Transverse colon (tissue), 4 donors: ENCODE measurements around the gene RUNX3. TPM values are rescaled to one million over a fixed set of nuclear protein-coding genes. Genes with fewer than 3 reads are reported as not detected.

Experiments
- DNase-seq: peaks from one replicate; pipeline ENCODE4 v3.0.0-alpha.2; 2019
- H3K27ac ChIP-seq, 4 donors: fragments of 200-600 bp; sonication (generic); 2 replicates each; pipeline ENCODE4 v1.5.1; 2016 to 2018; ENCODE audit warnings: inconsistent platforms in 4 of 4
- H3K27me3 ChIP-seq: fragments of 200-600 bp; sonication (generic); 2 replicates; pipeline ENCODE4 v1.5.1; 2017; ENCODE audit warnings: inconsistent platforms
- H3K36me3 ChIP-seq, 4 donors: fragments of 200-600 bp; sonication (generic); 2 replicates each; pipeline ENCODE4 v1.5.1; 2017 to 2019; ENCODE audit warnings: inconsistent platforms in 4 of 4
- H3K4me1 ChIP-seq, 4 donors: fragments of 200-600 bp; sonication (generic); 2 replicates each; pipeline ENCODE4 v1.5.1; 2017 to 2020; ENCODE audit warnings: inconsistent platforms in 4 of 4
- H3K4me3 ChIP-seq, 4 donors: fragments of 200-600 bp; sonication (generic); 1 replicate in 1 of 4; 2 replicates in 3 of 4; pipeline versions ENCODE4 v1.5.1 to v1.6.1; 2017 to 2019; ENCODE audit warnings: inconsistent platforms in 4 of 4
- H3K9me3 ChIP-seq, 2 donors: fragments of 200-600 bp; sonication (generic); 2 replicates each; pipeline ENCODE4 v1.5.1; 2017 to 2019; ENCODE audit warnings: inconsistent platforms in 2 of 2
- EP300 ChIP-seq: sonication (generic); formaldehyde crosslinking; IDR thresholded peaks from one replicate; pipeline ENCODE4 v1.6.1; 2017; ENCODE audit warnings: antibody characterized with exemption, low read depth
- POLR2A ChIP-seq: fragments of 450-650 bp; IDR thresholded peaks from one replicate; pipeline ENCODE4 v1.6.1; 2016; ENCODE audit warnings: antibody characterized with exemption, mild to moderate bottlenecking, moderate library complexity
- POLR2AphosphoS5 ChIP-seq, 3 donors: sonication (generic); formaldehyde crosslinking; IDR thresholded peaks; one replicate each; pipeline ENCODE4 v1.6.1; 2016; ENCODE audit warnings: antibody characterized with exemption in 3 of 3
- WGBS, 2 donors: methylation state at CpG; one replicate each; pipeline ENCODE4 v1.1.5; 2018; ENCODE audit warnings: low coverage in 1 of 2; 5-methylcytosine and 5-hydroxymethylcytosine counted together
- in situ Hi-C, 4 donors: fragments of 200-750 bp; cut with MboI; loops; one replicate each; pipeline versions ENCODE4 v1.15.0 to v1.15.1; 2017; ENCODE audit warnings: low sequenced_read_pairs in 3 of 4, low pct_ligation_motif_present in 1 of 4, low pct_unique_long_range_greater_than_20kb in 1 of 4
- intact Hi-C: fragments of 100-400 bp; cut with DNase I; formaldehyde crosslinking; loops from one replicate; pipeline ENCODE4 v1.15.1; 2023; ENCODE audit warnings: low total_unique reads
- total RNA-seq, 4 donors: library from RNA; depleted of rRNA; stranded (reverse); fragments of >200 nt; gene quantifications; one replicate each; pipeline ENCODE4 v1.1.0, GENCODE V29; 2016
- TF ChIP-seq, protein P1 (sequence below), 5 experiments: fragments of 200-600 bp in 3 of 5; fragments of 450-650 bp in 2 of 5; sonication (generic) in 3 of 5; IDR thresholded peaks; 1 replicate in 2 of 5; 2 replicates in 3 of 5; pipeline ENCODE4 v1.5.1; 2016 to 2017; ENCODE audit warnings: antibody characterized with exemption in 5 of 5, inconsistent platforms in 3 of 5, mild to moderate bottlenecking in 2 of 5, moderate library complexity in 1 of 5

The RUNX3 gene
- total RNA-seq, 4 donors from 2014 or later, result 1.5 to 4.8 (median 3.4) TPM

GRCh38 chr1:24929398-24930259 lies 447 bp downstream of the RUNX3 start:
- Histone ChIP-seq H3K27ac (peak overlapping the region; percentile 68 to 81 (median 78)), H3K4me1 (peaks cover 3 to 57% (median 31%) of the 10 kb centered on the region in 4 donors), H3K4me3 (peak overlapping the region in 3 of 4 donors; percentile 20 to 45 (median 36)), H3K36me3 (no peaks in the 10 kb centered on the region), H3K9me3 (no peaks in the 10 kb centered on the region), H3K27me3 (peaks cover 98% of the 10 kb centered on the region)
- WGBS, 2 donors, result 2% methylated on average over 56 of the region's 129 CpGs; no CpG with 5 or more reads in 1 of the 2 donors
- peak; percentile 27 for DNase-seq
- TF ChIP-seq, protein P1, sequence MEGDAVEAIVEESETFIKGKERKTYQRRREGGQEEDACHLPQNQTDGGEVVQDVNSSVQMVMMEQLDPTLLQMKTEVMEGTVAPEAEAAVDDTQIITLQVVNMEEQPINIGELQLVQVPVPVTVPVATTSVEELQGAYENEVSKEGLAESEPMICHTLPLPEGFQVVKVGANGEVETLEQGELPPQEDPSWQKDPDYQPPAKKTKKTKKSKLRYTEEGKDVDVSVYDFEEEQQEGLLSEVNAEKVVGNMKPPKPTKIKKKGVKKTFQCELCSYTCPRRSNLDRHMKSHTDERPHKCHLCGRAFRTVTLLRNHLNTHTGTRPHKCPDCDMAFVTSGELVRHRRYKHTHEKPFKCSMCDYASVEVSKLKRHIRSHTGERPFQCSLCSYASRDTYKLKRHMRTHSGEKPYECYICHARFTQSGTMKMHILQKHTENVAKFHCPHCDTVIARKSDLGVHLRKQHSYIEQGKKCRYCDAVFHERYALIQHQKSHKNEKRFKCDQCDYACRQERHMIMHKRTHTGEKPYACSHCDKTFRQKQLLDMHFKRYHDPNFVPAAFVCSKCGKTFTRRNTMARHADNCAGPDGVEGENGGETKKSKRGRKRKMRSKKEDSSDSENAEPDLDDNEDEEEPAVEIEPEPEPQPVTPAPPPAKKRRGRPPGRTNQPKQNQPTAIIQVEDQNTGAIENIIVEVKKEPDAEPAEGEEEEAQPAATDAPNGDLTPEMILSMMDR (IDR thresholded peaks at IDR 0.05), result no peak
- TF ChIP-seq POLR2A (no peak), EP300 (no peak), POLR2AphosphoS5 (IDR thresholded peaks at IDR 0.05) (peak in 1 of 3 donors; percentile 5)
- in situ Hi-C loops, result loop anchor here in 3 of 4 donors (10.0 to 25.0 kb wide), 3 partner anchors 105 to 175 kb away; no protein-coding TSS in a partner anchor
- intact Hi-C loops, result no loop called here

DNA sequence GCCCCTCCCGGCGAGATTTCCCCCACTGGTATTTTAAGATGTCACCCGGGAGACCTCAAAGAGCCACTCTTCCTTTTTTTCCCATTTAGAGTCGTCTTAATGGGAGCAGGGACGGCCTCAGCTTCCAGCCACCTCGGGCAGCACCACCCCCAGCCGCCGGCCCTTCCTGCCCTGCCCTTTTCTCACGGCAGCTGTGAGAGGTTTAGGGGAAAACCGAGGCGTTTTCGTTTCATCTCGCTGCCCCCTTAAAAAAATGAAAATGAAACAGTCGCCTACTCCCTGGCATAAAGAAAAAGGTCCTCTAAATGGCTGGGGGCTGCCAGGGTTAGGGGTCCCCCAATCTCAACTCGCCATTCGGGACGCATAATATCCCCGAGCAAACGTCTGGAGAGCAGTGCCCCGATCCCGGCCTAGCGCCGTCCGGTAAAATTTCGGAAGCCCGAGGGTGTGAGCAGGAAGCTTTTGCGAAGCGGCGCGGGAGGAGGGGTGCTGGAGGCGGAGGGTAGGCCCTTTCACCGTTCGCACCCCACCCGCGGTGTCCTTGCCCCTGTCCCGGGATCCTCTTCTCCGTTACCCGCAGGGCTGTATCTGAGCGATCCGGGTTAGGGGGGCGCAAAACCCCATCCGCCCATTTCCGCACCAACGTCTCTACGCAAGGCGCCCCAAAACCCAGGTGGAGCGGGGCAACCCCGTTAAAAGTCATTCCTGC lies 1.2 kb downstream of the RUNX3 start:
- peak overlapping the region in 3 of 4 donors; percentile 20 to 45 (median 36) for H3K4me3 ChIP-seq
- 0 to 2% methylated on average over 5 to 48 of the region's 48 CpGs for WGBS, 2 donors
- H3K27me3 ChIP-seq, result peaks cover 98% of the 10 kb centered on the region
- H3K27ac ChIP-seq, result peak overlapping the region; percentile 68 to 81 (median 78)
- DNase-seq, result peak; percentile 51
- no peaks in the 10 kb centered on the region for H3K9me3 ChIP-seq
- in situ Hi-C loops, result loop anchor here in 2 of 4 donors (25.0 kb wide), 1 partner anchor 108 kb away; no protein-coding TSS in a partner anchor
- intact Hi-C loops, result no loop called here
- H3K36me3 ChIP-seq, result no peaks in the 10 kb centered on the region
- H3K4me1 ChIP-seq, result peaks cover 3 to 57% (median 31%) of the 10 kb centered on the region in 4 donors
- TF ChIP-seq POLR2AphosphoS5 (IDR thresholded peaks at IDR 0.05), result peak in 1 of 3 donors; percentile 6
- TF ChIP-seq, protein P1 (IDR thresholded peaks at IDR 0.05), result no peak

DNA sequence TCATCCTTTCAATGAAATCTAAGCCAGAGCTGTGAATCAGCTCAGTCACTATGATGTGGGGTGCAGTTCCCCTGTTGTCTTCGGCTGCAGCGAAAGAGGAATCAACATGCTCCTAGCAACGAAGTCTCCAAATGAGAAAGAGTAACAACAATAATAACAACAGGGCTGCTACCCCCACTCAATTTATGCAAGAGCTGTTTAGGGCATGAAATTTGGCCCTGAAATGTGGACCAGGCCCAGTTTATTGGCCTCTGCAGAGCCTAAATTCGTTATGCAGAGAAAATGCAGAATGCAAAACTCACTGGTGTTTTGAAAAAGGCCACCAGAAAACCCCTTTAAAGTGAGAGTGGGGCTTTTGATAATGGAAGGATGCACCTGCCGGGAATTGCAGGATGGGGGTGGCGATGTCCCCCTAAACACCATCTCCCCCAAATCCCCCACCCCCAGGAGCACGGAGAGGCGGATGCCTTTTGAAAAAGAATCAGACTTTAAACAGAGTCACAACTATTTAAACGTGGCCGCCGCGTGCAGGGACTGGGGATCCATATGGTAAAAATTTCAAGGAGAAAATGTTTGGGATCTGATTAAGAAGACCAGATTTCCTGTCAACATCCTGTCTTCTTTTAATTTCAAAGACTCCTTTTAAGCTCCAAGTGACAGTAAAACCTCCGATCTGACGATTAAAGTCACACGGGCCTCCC lies 1.9 kb downstream of the RUNX3 start:
- H3K27ac ChIP-seq, result peak overlapping the region; percentile 68 to 81 (median 78)
- 7 to 11% methylated on average over 3 to 15 of the region's 15 CpGs for WGBS, 2 donors
- TF ChIP-seq POLR2AphosphoS5 (IDR thresholded peaks at IDR 0.05) (peak in 2 of 3 donors; percentile 72 to 80), EP300 (no peak)
- H3K9me3 ChIP-seq, result no peaks in the 10 kb centered on the region
- intact Hi-C loops, result no loop called here
- peaks cover 98% of the 10 kb centered on the region for H3K27me3 ChIP-seq
- H3K4me1 ChIP-seq, result peaks cover 3 to 57% (median 31%) of the 10 kb centered on the region in 4 donors
- H3K4me3 ChIP-seq, result peak overlapping the region in 3 of 4 donors; percentile 20 to 45 (median 36)
- H3K36me3 ChIP-seq, result no peaks in the 10 kb centered on the region
- no peak for DNase-seq
- in situ Hi-C loops, result loop anchor here in 2 of 4 donors (25.0 kb wide), 1 partner anchor 109 kb away; no protein-coding TSS in a partner anchor

GRCh38 chr1:24927473-24927872 lies 2.6 kb downstream of the RUNX3 start:
- H3K9me3 ChIP-seq, result no peaks in the 10 kb centered on the region
- peaks cover 94% of the 10 kb centered on the region for H3K27me3 ChIP-seq
- TF ChIP-seq POLR2A (no peak), POLR2AphosphoS5 (IDR thresholded peaks at IDR 0.05) (no peak), EP300 (no peak)
- TF ChIP-seq, protein P1 (IDR thresholded peaks at IDR 0.05), result no peak
- H3K36me3 ChIP-seq, result no peaks in the 10 kb centered on the region
- intact Hi-C loops, result no loop called here
- H3K4me1 ChIP-seq, result peaks cover 3 to 52% (median 30%) of the 10 kb centered on the region in 4 donors
- in situ Hi-C loops, result loop anchor here in 2 of 4 donors (25.0 kb wide), 1 partner anchor 110 kb away; no protein-coding TSS in a partner anchor
- peak overlapping the region in 2 of 4 donors; percentile 36 to 45 for H3K4me3 ChIP-seq
- no peak for DNase-seq
- H3K27ac ChIP-seq, result peak overlapping the region in 2 of 4 donors; percentile 5 to 17
- WGBS, 2 donors, result 8 to 39% methylated on average over 5 to 17 of the region's 17 CpGs
